Ishikawa (cell line): Measurements from ENCODE around the gene DOCK2.

Experiments
- CREB1 ChIP-seq: IDR thresholded peaks from 2 replicates; pipeline ENCODE4 v1.6.1; 2012; ENCODE audit warnings: low read depth
- FOXM1 ChIP-seq: IDR thresholded peaks from 2 replicates; pipeline ENCODE4 v1.6.1; 2012; ENCODE audit warnings: low read depth, borderline replicate concordance
- RAD21 ChIP-seq: IDR thresholded peaks from 2 replicates; pipeline ENCODE4 v1.6.1; 2012; ENCODE audit warnings: low read depth
- TAF1 ChIP-seq: IDR thresholded peaks from 2 replicates; pipeline ENCODE4 v1.6.1; 2012; ENCODE audit warnings: low read depth, mild to moderate bottlenecking
- TF ChIP-seq, protein P1 (sequence below): IDR thresholded peaks from 2 replicates; pipeline ENCODE4 v1.6.1; 2012

DNA sequence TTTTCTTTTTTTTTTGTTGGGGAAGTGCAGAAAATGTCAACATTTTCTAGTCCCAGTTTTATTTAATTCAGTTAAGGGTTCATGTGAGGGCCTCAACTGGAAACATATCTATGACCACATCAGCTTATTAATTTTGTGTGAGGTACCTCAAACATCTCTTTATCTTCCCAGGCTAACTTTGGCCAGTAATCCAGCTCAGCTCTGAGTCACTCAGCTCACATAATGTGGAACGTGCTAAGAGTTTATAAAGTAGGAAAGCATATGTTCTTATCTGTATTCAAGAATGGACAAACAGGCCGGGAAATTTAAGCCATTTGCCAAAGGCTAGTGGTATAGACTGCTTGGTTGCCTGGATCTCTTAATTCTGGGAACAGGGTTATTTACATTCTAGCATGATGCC lies 224.9 kb downstream of the DOCK2 start:
- TF ChIP-seq FOXM1: no peak
- TF ChIP-seq TAF1: no peak
- no peak for TF ChIP-seq CREB1
- TF ChIP-seq, protein P1, sequence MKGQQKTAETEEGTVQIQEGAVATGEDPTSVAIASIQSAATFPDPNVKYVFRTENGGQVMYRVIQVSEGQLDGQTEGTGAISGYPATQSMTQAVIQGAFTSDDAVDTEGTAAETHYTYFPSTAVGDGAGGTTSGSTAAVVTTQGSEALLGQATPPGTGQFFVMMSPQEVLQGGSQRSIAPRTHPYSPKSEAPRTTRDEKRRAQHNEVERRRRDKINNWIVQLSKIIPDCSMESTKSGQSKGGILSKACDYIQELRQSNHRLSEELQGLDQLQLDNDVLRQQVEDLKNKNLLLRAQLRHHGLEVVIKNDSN: no peak
- no peak for TF ChIP-seq RAD21
